Mesothelial cell of epicardium (in vitro differentiated cells): ENCODE data around the gene AURKAIP1. TPM values are rescaled to one million over a fixed set of nuclear protein-coding genes. Genes with fewer than 3 reads are reported as not detected.

ENCODE experiments used
- DNase-seq, 2 experiments: peaks; one replicate each; pipeline ENCODE4 v3.0.0; 2021; ENCODE audit warnings: low spot score in 2 of 2; ENCODE audit not compliant: unreplicated experiment in 2 of 2
- H3K27ac Mint-ChIP-seq: 2 replicates; pipeline ENCODE4 v1.8.0; 2021; ENCODE audit warnings: mixed read lengths
- H3K27me3 Mint-ChIP-seq: 2 replicates; pipeline ENCODE4 v1.8.0; 2021; ENCODE audit warnings: low read depth, mixed read lengths
- H3K36me3 Mint-ChIP-seq: 2 replicates; pipeline ENCODE4 v1.8.0; 2021; ENCODE audit warnings: mixed read lengths
- H3K4me1 Mint-ChIP-seq: 2 replicates; pipeline ENCODE4 v1.8.0; 2021; ENCODE audit warnings: mixed read lengths
- H3K4me3 Mint-ChIP-seq: 2 replicates; pipeline ENCODE4 v1.8.0; 2021; ENCODE audit warnings: mild to moderate bottlenecking, moderate library complexity, mixed read lengths
- H3K9me3 Mint-ChIP-seq: 2 replicates; pipeline ENCODE4 v1.8.0; 2021; ENCODE audit warnings: mixed read lengths
- total RNA-seq: library from RNA; stranded (reverse); gene quantifications from 3 replicates; pipeline ENCODE4 v1.2.1, GENCODE V29; 2021
- TF ChIP-seq, protein P1 (sequence below): fragments of 200-600 bp; sonication (generic); IDR thresholded peaks from one replicate; pipeline ENCODE4 v1.5.0; 2021; ENCODE audit warnings: antibody characterized with exemption; ENCODE audit not compliant: unreplicated experiment

The AURKAIP1 gene
- total RNA-seq, 1 donor from 2014 or later, result 75.5 TPM

DNA sequence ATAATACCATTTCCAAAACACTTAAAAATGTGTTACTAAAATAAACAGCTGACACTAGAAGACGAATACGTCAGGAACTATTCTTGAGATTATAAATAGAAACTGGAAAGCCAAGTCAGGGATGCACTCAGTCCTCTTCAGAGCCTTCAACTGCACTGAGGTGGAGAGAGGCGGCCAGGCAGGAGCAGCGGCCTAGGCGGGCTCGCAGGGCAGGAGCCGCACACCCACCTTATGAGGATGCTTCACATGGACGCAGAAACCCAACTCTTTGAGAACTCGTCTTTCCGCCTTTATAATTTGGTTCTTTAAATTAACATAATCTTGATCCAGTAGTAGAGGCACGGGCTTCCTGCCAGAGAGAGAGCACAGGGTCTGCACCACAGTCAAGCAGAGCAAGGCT, 20.2 kb upstream of the AURKAIP1 start:
- TF ChIP-seq, protein P1, sequence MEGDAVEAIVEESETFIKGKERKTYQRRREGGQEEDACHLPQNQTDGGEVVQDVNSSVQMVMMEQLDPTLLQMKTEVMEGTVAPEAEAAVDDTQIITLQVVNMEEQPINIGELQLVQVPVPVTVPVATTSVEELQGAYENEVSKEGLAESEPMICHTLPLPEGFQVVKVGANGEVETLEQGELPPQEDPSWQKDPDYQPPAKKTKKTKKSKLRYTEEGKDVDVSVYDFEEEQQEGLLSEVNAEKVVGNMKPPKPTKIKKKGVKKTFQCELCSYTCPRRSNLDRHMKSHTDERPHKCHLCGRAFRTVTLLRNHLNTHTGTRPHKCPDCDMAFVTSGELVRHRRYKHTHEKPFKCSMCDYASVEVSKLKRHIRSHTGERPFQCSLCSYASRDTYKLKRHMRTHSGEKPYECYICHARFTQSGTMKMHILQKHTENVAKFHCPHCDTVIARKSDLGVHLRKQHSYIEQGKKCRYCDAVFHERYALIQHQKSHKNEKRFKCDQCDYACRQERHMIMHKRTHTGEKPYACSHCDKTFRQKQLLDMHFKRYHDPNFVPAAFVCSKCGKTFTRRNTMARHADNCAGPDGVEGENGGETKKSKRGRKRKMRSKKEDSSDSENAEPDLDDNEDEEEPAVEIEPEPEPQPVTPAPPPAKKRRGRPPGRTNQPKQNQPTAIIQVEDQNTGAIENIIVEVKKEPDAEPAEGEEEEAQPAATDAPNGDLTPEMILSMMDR, result no peak
- H3K27me3 Mint-ChIP-seq, result no peaks in the 10 kb centered on the region
- peaks cover 17% of the 10 kb centered on the region for H3K4me1 Mint-ChIP-seq
- peaks cover 48% of the 10 kb centered on the region for H3K36me3 Mint-ChIP-seq
- H3K27ac Mint-ChIP-seq, result no peak overlapping the region
- no peak overlapping the region for H3K4me3 Mint-ChIP-seq
- DNase-seq, result no peak
- H3K9me3 Mint-ChIP-seq, result no peaks in the 10 kb centered on the region

DNA sequence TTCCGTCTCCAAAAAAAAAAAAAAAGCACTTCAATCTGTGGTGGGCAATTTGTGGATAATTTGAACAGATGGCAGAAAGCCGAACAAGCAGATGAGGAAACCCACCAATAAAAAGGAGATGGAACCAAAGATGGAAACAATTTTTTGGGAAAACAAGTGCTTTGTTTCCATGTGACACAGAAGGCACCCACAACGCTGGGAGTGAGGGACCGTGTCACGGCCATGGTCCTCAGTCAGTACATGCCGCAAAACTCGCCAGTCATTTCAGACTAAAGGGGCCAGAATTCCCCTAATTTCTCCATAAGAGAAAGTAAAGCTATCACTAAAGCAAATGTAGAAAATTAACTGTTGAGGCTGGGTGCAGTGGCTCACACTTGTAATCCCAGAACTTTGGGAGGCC, 19.1 kb upstream of the AURKAIP1 start:
- Mint-ChIP-seq H3K36me3 (peaks cover 56% of the 10 kb centered on the region), H3K27ac (no peak overlapping the region), H3K27me3 (no peaks in the 10 kb centered on the region), H3K4me3 (no peak overlapping the region), H3K4me1 (peaks cover 11% of the 10 kb centered on the region), H3K9me3 (no peaks in the 10 kb centered on the region)
- TF ChIP-seq, protein P1, result no peak
- no peak for DNase-seq

- Mint-ChIP-seq H3K4me3 (no peak overlapping the region), H3K4me1 (peaks cover 11% of the 10 kb centered on the region), H3K27me3 (no peaks in the 10 kb centered on the region), H3K36me3 (peaks cover 56% of the 10 kb centered on the region), H3K9me3 (no peaks in the 10 kb centered on the region), H3K27ac (no peak overlapping the region)
- DNase-seq, result no peak
- TF ChIP-seq, protein P1, result no peak
These were observed 18.4 kb upstream of the AURKAIP1 start for GRCh38 chr1:1393428-1393827.

DNA sequence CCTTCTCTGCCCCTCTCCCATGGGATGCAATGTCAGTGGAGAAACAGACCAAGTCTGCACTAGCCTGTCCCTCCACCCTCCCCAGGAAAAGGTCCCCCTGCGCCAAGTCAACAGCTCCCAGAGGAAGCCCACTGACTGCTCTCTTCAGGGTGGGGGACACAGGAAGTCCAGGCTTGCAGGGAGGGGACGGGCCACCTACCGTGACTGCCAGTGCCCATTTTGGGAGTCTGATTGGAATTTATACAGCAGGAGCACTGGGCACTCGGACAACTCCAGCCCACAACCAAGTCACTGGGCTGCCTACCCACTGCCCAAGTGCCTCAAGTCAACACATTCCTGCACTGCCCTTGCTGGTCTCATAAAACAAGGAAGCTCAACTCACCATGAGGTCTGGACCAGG, 18.0 kb upstream of the AURKAIP1 start:
- Mint-ChIP-seq H3K36me3 (peaks cover 56% of the 10 kb centered on the region), H3K4me3 (no peak overlapping the region), H3K9me3 (no peaks in the 10 kb centered on the region), H3K4me1 (peaks cover 7% of the 10 kb centered on the region), H3K27me3 (no peaks in the 10 kb centered on the region), H3K27ac (no peak overlapping the region)
- DNase-seq, result no peak
- TF ChIP-seq, protein P1, result no peak

DNA sequence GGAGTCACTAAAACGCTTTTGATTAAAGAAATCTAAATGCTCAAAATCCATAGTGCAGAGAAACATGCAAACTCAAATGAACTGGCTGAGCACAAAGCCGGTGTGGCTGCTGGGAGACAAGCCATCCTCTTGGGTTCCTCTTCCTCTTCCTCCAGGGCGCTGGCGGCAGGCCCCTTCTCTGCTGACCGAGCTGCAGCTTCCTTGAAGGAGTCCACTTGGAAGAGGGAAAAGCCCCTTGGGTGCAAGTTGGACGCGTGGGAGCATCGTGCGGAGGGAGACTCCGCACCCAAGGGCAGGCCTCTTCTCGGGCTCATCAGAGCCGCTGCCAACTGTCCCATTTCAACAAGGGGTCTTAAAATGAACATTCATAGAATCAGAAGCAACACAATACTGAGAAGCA, 16.2 kb upstream of the AURKAIP1 start:
- H3K36me3 Mint-ChIP-seq, result peaks cover 70% of the 10 kb centered on the region
- TF ChIP-seq, protein P1, result no peak
- H3K27ac Mint-ChIP-seq, result no peak overlapping the region
- H3K27me3 Mint-ChIP-seq, result no peaks in the 10 kb centered on the region
- no peaks in the 10 kb centered on the region for H3K9me3 Mint-ChIP-seq
- H3K4me1 Mint-ChIP-seq, result peaks cover 2% of the 10 kb centered on the region
- H3K4me3 Mint-ChIP-seq, result no peak overlapping the region
- DNase-seq, result no peak

DNA sequence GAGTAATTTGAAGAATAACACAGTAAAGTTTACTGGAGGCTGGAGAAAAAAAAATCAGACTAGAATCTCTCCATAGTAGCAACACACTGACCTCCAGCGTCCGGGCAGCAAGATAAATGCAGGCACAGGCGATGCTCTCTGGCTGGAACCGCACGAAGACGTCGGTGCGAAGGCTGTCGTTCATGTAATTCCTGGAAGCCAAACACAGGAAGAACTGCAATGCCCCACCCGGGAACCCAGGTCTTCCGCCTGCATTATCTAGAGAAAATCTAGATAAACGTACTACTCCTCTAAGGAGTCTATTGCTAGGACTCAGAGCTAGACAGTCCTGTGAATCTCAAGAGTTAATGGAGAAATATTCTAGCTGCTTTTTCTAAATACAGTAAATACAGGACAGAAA, 15.7 kb upstream of the AURKAIP1 start:
- Mint-ChIP-seq H3K36me3 (peaks cover 75% of the 10 kb centered on the region), H3K9me3 (no peaks in the 10 kb centered on the region), H3K4me1 (peaks cover 2% of the 10 kb centered on the region), H3K27me3 (no peaks in the 10 kb centered on the region), H3K4me3 (no peak overlapping the region), H3K27ac (no peak overlapping the region)
- TF ChIP-seq, protein P1, result no peak
- no peak for DNase-seq
